Renal pelvis (tissue), 12 donors: ENCODE measurements around the gene RUFY1. TPM values are rescaled to one million over a fixed set of nuclear protein-coding genes. Genes with fewer than 3 reads are reported as not detected.
"Not testable (repeated sequence)": the region's sequence is repeated elsewhere in the genome, so short reads cannot be mapped to it uniquely, and the experiment has no call there.

Experiments
- DNase-seq: peaks from one replicate; pipeline ENCODE4 v3.0.0-alpha.2; 2013
- long read RNA-seq, 16 experiments: transcript quantifications; one replicate each; lab custom pipeline, GENCODE V29; 2026
- polyA plus RNA-seq, 3 donors: library from polyadenylated mRNA; unstranded; fragments of 120-200 nt; gene quantifications; one replicate each; pipeline ENCODE4 v1.2.1, GENCODE V29; 2013; ENCODE audit not compliant: insufficient read length in 3 of 3

The RUFY1 gene, protein sequence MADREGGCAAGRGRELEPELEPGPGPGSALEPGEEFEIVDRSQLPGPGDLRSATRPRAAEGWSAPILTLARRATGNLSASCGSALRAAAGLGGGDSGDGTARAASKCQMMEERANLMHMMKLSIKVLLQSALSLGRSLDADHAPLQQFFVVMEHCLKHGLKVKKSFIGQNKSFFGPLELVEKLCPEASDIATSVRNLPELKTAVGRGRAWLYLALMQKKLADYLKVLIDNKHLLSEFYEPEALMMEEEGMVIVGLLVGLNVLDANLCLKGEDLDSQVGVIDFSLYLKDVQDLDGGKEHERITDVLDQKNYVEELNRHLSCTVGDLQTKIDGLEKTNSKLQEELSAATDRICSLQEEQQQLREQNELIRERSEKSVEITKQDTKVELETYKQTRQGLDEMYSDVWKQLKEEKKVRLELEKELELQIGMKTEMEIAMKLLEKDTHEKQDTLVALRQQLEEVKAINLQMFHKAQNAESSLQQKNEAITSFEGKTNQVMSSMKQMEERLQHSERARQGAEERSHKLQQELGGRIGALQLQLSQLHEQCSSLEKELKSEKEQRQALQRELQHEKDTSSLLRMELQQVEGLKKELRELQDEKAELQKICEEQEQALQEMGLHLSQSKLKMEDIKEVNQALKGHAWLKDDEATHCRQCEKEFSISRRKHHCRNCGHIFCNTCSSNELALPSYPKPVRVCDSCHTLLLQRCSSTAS
- polyA plus RNA-seq, result 10 to 100 TPM; 75.9 to 97.1 (median 80.0) TPM
- long read RNA-seq, donor 1, transcript RUFY1-201 (18 exons, 2,646 nt), result major isoform, 6 of 260 reads
- long read RNA-seq, donor 1, partial matches to known transcripts, result 222 of 260 reads
- long read RNA-seq, donor 1, other reads (novel, unspliced or antisense), result 27 of 260 reads
- long read RNA-seq, donor 2, transcript RUFY1-201 (18 exons, 2,646 nt), result major isoform, 10 of 261 reads
- long read RNA-seq, donor 2, transcript RUFY1-204 (17 exons, 2,642 nt), result minor isoform, 5 of 261 reads
- long read RNA-seq, donor 2, partial matches to known transcripts, result 214 of 261 reads
- long read RNA-seq, donor 2, other reads (novel, unspliced or antisense), result 30 of 261 reads
- long read RNA-seq, donor 3, partial matches to known transcripts, result 176 of 195 reads
- long read RNA-seq, donor 3, other reads (novel, unspliced or antisense), result 14 of 195 reads
- long read RNA-seq, donor 4, transcript RUFY1-201 (18 exons, 2,646 nt), result major isoform, 5 of 191 reads
- long read RNA-seq, donor 4, partial matches to known transcripts, result 155 of 191 reads
- long read RNA-seq, donor 4, other reads (novel, unspliced or antisense), result 29 of 191 reads
- long read RNA-seq, donor 5, partial matches to known transcripts, result 138 of 143 reads
- long read RNA-seq, donor 5, other reads (novel, unspliced or antisense), result 0 of 143 reads
- long read RNA-seq, donor 6, transcript RUFY1-201 (18 exons, 2,646 nt), result major isoform, 6 of 313 reads
- long read RNA-seq, donor 6, partial matches to known transcripts, result 257 of 313 reads
- long read RNA-seq, donor 6, other reads (novel, unspliced or antisense), result 43 of 313 reads
- long read RNA-seq, donor 7, partial matches to known transcripts, result 189 of 204 reads
- long read RNA-seq, donor 7, other reads (novel, unspliced or antisense), result 11 of 204 reads
- long read RNA-seq, donor 8, partial matches to known transcripts, result 59 of 60 reads
- long read RNA-seq, donor 8, other reads (novel, unspliced or antisense), result 0 of 60 reads
- long read RNA-seq, donor 9, partial matches to known transcripts, result 209 of 229 reads
- long read RNA-seq, donor 9, other reads (novel, unspliced or antisense), result 16 of 229 reads
- long read RNA-seq, donor 10, partial matches to known transcripts, result 349 of 372 reads
- long read RNA-seq, donor 10, other reads (novel, unspliced or antisense), result 14 of 372 reads
- long read RNA-seq, donor 11, partial matches to known transcripts, result 149 of 163 reads
- long read RNA-seq, donor 11, other reads (novel, unspliced or antisense), result 5 of 163 reads
- long read RNA-seq, donor 12, partial matches to known transcripts, result 393 of 427 reads
- long read RNA-seq, donor 12, other reads (novel, unspliced or antisense), result 29 of 427 reads
- long read RNA-seq, donor 13, partial matches to known transcripts, result 201 of 211 reads
- long read RNA-seq, donor 13, other reads (novel, unspliced or antisense), result 9 of 211 reads
- long read RNA-seq, donor 14, partial matches to known transcripts, result 461 of 486 reads
- long read RNA-seq, donor 14, other reads (novel, unspliced or antisense), result 19 of 486 reads
- long read RNA-seq, donor 15, transcript RUFY1-201 (18 exons, 2,646 nt), result major isoform, 8 of 310 reads
- long read RNA-seq, donor 15, partial matches to known transcripts, result 256 of 310 reads
- long read RNA-seq, donor 15, other reads (novel, unspliced or antisense), result 43 of 310 reads
- long read RNA-seq, donor 16, partial matches to known transcripts, result 204 of 226 reads
- long read RNA-seq, donor 16, other reads (novel, unspliced or antisense), result 17 of 226 reads

DNA sequence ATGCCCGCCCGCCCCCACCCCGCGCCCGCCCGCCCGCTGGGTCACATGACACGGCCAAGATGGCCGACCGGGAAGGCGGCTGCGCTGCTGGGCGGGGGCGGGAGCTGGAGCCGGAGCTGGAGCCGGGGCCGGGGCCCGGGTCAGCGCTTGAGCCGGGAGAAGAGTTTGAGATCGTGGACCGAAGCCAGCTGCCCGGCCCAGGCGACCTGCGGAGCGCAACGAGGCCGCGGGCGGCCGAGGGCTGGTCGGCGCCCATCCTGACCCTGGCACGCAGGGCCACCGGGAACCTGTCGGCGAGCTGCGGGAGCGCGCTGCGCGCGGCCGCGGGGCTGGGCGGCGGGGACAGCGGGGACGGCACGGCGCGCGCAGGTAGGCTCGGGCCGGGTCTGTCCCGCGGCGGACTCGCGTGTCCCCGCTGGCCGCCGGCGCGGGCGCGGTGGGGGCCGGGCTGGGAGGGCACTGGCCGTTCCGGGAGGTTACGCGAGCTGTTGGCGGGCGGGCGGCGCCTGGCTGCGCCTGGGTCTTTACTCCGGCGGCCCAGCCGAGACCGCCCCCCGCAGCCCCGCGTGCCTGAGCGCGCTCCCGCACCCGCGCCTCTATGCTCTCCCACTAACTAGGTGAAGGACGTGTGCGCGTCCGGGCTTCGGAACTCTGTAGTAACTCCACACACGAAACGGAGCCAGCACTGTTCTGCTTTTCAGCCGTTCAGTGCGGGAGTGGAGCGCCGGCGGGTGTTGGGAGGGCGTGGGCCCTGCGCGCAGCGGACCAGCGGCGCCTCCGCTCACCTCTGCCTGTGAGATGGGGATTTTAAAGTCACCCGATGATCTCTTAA lies at the start of gene RUFY1:
Gene RUFY1, plus strand, starts transcription at position 44 of the 832 bp plus-strand sequence. Its CDS starts 16 bp downstream, at position 60.
- peak; percentile 73 for DNase-seq

DNA sequence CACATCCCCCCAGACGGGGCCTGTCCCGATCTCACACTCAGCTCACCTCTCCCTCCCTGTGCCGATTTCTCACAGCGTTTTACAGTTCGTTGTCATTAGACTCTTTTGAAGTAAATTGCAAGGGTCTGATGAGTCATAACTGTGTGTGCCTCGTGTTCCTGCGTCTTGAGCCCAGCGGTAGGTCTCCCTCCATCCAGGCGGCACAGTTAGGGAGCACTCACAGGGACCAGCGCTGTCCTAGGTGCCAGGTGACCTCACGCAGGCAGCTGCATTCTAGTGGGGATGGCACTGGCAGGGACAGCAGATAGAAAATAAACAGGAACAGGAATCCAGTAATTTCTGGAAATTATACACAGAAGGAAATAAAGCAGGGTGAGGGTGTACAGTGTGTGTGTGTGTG lies 48.4 kb upstream of the RUFY1 start:
- not testable (repeated sequence) for DNase-seq

GRCh38 chr5:179502420-179502819 lies 47.9 kb upstream of the RUFY1 start:
- DNase-seq, result not testable (repeated sequence)

DNA sequence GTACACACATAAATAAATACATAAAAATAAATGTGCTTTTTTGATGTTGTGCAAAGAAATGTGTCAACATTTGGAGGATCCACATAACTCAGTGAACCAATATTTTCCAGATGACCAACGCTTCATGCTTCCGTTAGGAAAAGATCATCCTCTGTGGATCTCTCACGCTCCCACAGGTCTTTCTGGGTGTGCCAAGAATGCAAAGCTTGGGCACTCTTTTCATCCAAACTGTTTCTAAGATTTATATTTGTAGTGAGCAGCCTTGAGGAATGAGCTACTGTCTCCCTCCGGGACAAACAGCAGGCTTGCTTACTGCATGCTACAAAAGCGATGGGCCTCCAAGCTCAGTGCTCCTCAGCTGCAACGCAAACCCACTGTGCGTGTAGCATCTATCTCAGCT lies 46.2 kb upstream of the RUFY1 start:
- no peak for DNase-seq

DNA sequence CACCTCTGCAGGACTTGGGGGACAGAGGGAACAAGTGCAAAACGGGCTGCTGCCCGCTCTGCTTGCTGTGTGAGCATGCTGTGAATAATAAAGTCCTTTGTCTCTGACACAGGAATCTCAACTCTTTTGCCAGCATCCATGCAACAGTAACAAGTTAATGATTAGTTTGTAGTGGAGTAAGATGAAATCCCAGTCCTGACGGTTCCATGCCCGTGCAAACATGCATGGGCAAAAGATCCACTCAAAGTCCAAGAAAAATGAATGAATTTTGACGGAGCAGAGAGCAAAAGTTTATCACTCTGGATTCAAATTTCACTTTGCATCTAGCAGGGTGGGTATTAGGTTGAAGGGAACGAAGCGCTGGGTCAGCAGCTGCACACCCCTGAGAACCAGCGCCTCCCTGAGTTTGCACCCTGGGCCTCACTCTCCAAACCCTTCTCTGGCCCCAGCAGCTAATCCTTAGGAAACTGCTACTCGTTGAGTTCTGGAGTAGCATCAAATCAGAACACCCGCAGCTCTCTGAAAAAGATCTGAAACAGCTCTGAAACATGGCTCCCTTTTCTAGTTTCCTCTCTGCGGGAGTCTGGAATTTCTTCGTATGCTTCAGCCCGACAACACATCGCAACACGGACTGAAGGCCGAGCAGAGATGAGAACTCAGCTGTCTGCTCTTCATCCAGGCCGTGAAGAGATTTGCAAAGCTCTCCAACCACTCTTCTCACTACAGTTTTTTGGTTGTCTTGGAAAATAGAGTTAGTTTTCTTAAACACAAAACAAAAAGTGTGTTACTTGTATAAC lies 45.6 kb upstream of the RUFY1 start:
- DNase-seq, result no peak

GRCh38 chr5:179505636-179506261 lies 44.6 kb upstream of the RUFY1 start:
- DNase-seq, result no peak

DNA sequence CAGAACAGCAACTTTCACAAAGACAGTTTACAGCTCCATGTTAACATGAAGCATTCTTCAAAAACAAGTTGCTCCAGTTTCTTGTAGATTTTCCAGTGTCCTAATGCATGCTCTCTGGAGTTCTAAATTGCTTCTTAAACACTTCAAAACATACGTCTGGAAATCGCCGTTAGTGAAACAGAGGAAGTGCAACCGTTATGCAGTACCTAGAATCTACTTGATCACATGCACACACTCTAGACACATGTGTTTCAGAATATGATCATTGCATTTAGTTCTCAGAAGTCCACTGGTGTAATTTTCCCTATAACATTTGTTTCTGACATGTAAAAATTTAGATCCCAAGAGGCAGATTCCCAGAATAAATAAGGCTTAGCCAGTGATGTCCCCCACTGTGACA lies 41.1 kb upstream of the RUFY1 start:
- no peak for DNase-seq

- no peak for DNase-seq
These were observed 40.5 kb upstream of the RUFY1 start for GRCh38 chr5:179509845-179510244.

DNA sequence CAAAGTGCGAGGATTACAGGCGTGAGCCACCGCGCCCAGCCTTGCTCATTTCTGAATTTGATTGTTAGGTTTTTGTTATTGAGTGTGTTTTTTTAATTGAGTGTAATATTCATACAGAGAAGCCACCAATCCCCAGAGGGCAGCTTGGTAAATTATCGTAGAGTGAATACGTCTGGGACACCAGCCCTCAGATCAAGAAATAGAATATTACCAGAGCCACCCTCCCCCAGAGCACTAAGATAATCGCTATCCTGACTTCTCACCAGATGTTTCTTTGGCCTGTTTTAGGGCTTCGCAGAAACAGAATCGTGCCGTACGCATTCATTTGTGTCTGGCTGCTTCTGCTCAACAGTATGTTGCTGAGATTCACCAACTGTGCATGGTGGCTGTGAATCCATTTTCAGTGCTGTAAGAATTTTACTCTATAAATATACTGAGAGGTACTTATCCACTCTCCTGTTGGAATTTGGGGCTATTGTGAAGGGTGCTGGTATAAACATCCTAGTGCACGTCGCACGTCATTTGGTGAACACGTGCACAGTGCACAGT lies 37.8 kb upstream of the RUFY1 start:
- DNase-seq, result no peak

DNA sequence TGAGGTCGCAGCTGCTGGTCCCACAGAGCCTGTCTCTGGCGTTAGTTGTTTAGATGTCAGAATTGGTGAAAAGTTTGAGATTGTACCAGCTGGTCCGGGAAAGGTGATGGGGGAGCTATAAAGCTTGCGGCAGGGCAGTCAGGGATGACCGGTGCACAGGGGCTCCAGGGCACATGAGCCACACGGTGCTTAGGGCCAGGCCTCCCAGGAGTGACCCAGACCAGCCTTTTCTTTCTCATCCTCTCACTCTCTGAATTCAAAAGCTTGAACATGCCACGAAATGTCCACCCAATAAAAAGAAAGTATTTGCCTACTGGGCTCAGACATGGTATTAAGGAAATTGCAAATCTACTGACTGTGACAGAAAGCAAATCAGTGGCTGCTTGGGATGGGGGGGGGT lies 34.9 kb upstream of the RUFY1 start:
- DNase-seq, result not testable (repeated sequence)

DNA sequence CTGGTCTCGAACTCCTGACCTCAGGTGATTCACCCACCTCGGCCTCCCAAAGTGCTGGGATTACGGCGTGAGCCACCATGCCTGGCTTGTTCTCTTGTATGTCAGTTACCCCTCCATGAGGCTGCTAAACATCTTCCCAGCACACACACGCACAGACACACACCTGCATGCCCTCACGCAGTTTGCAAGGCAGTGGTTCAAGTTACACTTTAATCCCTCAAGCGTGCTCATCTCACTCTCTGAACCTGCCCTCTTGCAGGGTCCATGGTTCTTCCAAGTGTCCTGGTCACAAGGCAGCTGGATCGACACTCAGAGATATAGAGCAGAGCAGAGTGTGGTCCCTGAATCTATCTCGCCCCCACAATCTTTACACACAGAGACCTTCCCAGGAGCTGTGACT lies 34.1 kb upstream of the RUFY1 start:
- DNase-seq, result no peak

- DNase-seq, result not testable (repeated sequence)
These were observed 32.6 kb upstream of the RUFY1 start for GRCh38 chr5:179517746-179518145.

- DNase-seq, result not testable (repeated sequence)
These were observed 32.0 kb upstream of the RUFY1 start for GRCh38 chr5:179518369-179518768.

DNA sequence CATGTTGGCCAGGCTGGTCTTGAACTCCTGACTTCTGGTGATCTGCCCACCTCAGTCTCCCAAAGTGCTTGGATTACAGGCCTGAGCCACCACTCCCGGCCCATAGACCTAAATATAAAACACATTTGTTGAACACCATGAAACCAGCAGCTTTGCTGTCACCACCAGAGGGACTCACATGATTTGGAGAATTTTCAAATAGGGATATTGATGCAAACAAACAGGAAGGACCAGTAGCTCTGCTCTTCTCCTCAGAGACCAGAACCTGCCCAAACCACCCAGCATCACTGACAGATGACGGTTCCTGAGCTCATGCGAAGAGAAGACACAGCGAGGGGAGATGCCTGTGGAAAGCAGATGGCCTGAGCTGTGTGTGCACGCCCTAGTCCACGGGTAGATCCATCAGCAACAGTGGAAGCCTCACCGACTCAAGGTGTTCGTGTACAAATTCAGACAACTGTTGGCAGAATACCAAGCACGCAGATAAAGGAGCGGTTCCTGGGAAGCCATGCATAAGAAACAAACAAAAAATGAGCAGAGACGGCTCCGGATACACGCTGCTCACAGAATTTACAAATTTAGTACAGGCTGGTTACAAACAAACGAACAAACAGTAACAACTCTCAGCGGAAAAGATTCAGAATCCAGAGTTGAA lies 30.8 kb upstream of the RUFY1 start:
- DNase-seq, result not testable (repeated sequence)

DNA sequence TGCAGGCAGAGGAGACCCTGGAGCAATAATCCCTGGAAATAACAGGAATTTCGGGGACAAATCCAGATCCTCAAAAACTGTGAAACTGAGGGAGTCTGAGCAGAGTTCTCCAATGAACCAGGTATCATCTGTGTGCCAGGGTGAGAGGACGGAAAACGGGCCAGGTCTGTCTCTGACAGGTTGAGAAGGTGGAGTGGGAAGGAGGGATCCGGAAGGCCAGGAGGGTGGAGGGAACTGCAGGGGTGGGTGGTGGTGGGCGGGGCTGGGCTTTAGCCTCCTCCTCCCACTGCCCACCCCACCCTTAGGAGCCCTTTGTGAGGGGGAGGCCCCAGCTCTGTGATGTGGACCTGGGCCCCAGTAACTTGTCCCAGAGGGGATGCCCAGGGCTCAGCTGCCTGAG lies 28.2 kb upstream of the RUFY1 start:
- not testable (repeated sequence) for DNase-seq

DNA sequence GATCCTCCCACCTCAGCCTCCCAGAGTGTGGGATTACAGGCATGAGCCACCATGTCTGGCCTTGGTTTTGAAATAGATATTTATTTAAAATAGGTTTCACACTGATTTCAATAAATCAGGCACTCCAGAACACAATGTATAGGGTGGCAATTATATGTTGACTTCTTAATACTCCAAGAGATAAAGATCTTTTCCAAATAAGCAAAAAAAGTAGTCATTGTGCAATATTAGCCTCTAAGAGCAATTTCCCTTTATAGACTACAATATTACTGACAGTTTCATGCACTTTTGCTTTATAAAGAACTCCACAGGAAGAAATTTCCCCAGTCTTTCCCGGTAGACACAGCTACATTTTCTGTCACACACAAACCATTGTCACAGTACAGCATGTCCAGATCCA lies 23.4 kb upstream of the RUFY1 start:
- no peak for DNase-seq
